GM15510 (cell line): ENCODE data around the gene TM4SF20.

ENCODE experiments used
- POLR2A ChIP-seq: IDR thresholded peaks from 3 replicates; pipeline ENCODE4 v1.6.1; 2011; ENCODE audit warnings: borderline replicate concordance; ENCODE audit not compliant: insufficient read length; ENCODE audit errors: extremely low read depth

The TM4SF20 gene

DNA sequence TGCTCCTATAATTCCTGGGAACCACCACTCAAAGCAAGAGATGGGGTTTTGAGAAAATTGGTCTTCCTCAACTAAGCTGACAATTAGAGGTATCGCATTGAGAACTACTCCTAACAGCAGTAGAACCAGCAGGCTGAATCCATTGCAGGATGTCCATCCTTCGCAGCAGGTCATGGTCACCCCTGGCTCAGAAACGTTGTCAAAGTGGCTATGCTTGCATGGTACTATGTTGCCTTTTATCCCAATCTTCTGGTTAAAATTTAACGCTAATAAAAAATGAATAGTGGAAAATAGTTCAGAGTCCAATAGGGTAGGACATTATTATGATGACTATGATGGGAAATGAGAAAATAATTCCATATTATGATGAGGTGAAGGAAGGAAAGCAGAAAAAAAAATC, at the start of gene TM4SF20:
Gene TM4SF20, minus strand, starts transcription at position 212 of the 400 bp plus-strand sequence. Its CDS starts 38 bp downstream, at position 174.
- no peak for TF ChIP-seq POLR2A

DNA sequence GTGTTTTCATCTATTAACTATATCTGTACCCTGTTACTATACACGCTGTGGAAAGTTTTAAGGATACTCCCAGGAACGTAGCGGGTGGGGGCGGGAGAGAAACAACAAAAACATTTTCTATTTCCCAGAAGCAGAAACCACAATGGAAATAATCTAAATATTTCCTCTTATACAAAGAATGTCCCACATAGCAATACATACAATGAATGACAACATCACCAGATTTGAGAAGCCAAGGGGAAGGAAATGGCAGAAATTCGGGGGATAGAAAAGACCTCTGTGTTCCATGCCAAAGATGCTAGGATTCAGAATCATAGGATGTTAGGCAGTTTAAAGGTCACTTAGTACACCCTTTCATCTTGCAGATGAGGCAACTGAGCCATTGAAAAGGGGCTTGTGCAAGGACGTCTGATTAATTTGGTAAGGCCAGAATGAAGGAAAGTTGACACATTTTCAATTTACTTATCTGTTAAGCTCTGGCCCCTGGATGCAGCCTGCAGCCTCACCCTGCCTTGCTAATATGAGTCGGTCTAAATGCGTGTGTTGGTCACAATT, 49.7 kb upstream of the TM4SF20 start:
- TF ChIP-seq POLR2A = no peak

GRCh38 chr2:227423656-227424499, 44.8 kb upstream of the TM4SF20 start:
- TF ChIP-seq POLR2A = no peak

- no peak for TF ChIP-seq POLR2A
Measured at GRCh38 chr2:227420087-227421052, 41.3 kb upstream of the TM4SF20 start.

DNA sequence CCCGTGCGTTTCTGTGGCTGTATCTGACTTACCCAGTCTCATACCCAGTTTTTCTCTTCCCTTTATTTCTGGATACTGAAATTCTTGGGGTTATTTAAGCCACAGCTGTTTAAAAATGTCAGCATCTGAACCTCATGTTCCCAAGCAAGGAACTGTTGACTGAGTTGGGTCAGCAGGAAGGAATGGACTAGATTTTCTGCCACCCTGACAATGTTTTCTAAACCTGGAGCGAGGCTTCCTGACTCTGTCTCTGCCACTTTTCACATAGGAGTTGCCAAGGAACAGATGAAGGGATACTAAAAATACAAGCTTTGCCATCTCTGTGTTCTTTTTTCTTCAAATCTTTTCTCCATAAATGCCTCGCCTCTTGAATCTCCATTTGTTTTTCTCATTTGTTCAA, 37.6 kb upstream of the TM4SF20 start:
- no peak for TF ChIP-seq POLR2A

- no peak for TF ChIP-seq POLR2A
Measured at GRCh38 chr2:227415538-227416424, 36.7 kb upstream of the TM4SF20 start.

DNA sequence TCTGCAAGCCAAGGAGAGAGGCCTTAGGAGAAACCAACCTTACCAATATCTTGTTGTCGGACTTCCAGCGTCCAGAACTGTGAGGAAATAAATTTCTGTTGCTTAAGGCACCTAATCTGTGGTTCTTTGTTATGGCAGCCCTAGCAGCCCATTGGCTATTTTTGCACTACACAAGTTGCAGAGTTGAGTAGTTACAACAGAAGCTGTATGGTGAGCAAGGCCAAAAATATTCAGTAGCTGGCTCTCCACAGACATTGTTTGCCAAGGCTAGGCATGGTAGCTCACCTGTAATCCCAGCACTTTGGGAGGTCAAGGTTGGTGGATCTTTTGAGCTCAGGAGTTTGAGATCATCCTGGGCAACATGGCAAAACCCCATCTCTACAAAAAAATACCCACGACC, 35.7 kb upstream of the TM4SF20 start:
- TF ChIP-seq POLR2A = no peak

- no peak for TF ChIP-seq POLR2A
Measured at GRCh38 chr2:227413371-227413770, 34.3 kb upstream of the TM4SF20 start.

- TF ChIP-seq POLR2A = no peak
Measured at GRCh38 chr2:227412877-227413276, 33.8 kb upstream of the TM4SF20 start.

- no peak for TF ChIP-seq POLR2A
Measured at GRCh38 chr2:227411990-227412350, 32.9 kb upstream of the TM4SF20 start.

DNA sequence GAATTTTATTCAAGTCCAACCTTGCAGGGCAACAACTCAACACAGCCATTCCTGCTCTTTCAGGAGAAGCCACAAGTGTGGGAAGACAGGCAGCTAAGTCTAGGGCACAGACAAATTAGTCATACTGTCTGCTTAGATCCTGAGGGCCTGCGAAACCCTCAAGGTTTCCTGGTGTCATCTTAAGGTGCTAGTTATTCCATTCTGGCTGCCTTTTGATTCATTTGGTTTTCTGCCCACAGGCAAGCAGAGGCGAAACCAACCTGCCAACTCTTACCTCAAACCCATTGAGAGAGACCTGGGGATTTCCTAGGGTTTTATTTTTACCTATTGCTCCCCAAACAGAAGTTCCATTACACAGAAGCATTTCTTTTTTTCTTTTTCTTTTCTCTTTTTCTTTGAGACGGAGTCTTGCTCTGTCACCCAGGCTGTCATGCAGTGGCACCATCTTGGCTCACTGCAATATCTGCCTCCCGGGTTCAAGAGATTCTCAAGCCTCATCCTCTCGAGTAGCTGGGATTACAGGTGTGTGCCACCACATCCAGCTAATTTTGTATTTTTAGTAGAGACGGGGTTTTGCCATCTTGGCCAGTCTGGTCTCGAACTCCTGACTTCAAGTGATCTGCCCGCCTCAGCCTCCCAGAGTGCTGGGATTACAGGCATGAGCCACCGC, 32.3 kb upstream of the TM4SF20 start:
- no peak for TF ChIP-seq POLR2A

GRCh38 chr2:227410191-227410590, 31.1 kb upstream of the TM4SF20 start:
- no peak for TF ChIP-seq POLR2A

GRCh38 chr2:227407591-227408151, 28.6 kb upstream of the TM4SF20 start:
- TF ChIP-seq POLR2A = no peak
